HepG2 (cell line): ENCODE results near the gene CD40. TPM values are rescaled to one million over a fixed set of nuclear protein-coding genes. Genes with fewer than 3 reads are reported as not detected.

ENCODE experiments used
- ATF7 ChIP-seq, 2 experiments: fragments of 450-650 bp in 1 of 2; sonication (generic) in 1 of 2; formaldehyde crosslinking in 1 of 2; IDR thresholded peaks; 2 replicates each; pipeline versions ENCODE4 v1.4.0 to v1.6.1; 2016 to 2020; ENCODE audit warnings: antibody characterized with exemption in 1 of 2, mild to moderate bottlenecking in 1 of 2, missing genetic modification reagents in 1 of 2
- BORCS8-MEF2B ChIP-seq: sonication (generic); formaldehyde crosslinking; IDR thresholded peaks from 2 replicates; pipeline ENCODE4 v1.8.0; 2022; ENCODE audit warnings: mild to moderate bottlenecking, missing genetic modification reagents
- CBX2 ChIP-seq, 2 experiments: fragments of 200-600 bp in 1 of 2; sonication (generic); formaldehyde crosslinking in 1 of 2; IDR thresholded peaks; 2 replicates each; pipeline versions ENCODE4 v1.7.0 to v1.8.1; 2018 to 2022; ENCODE audit warnings: low read depth in 2 of 2, low read length in 1 of 2, mild to moderate bottlenecking in 1 of 2, missing genetic modification reagents in 1 of 2
- DNMT3B ChIP-seq: conservative IDR thresholded peaks from 2 replicates; pipeline ENCODE4 v1.6.1; 2016; ENCODE audit warnings: missing biosample characterization, control low read depth
- FOXO1 ChIP-seq: sonication (generic); formaldehyde crosslinking; IDR thresholded peaks from 2 replicates; pipeline ENCODE4 v1.4.0; 2020; ENCODE audit warnings: missing genetic modification reagents
- HCFC1 ChIP-seq: fragments of 150-350 bp; IDR thresholded peaks from 2 replicates; pipeline ENCODE4 v1.6.1; 2014; ENCODE audit warnings: low read depth, low read length
- HMG20B ChIP-seq: conservative IDR thresholded peaks from 2 replicates; pipeline ENCODE4 v1.6.1; 2016; ENCODE audit warnings: missing genetic modification reagents, missing compliant biosample characterization
- MAFG ChIP-seq: sonication (generic); formaldehyde crosslinking; IDR thresholded peaks from 2 replicates; pipeline ENCODE4 v1.5.1; 2020; ENCODE audit warnings: mild to moderate bottlenecking, missing genetic modification reagents
- MEIS2 ChIP-seq: sonication (generic); formaldehyde crosslinking; IDR thresholded peaks from 2 replicates; pipeline ENCODE4 v1.9.0; 2021; ENCODE audit warnings: mild to moderate bottlenecking, missing genetic modification reagents
- NR1H2 ChIP-seq: sonication (generic); formaldehyde crosslinking; IDR thresholded peaks from 2 replicates; pipeline ENCODE4 v1.8.1; 2022; ENCODE audit warnings: low read depth, missing genetic modification reagents, borderline replicate concordance
- PAWR ChIP-seq: sonication (generic); formaldehyde crosslinking; IDR thresholded peaks from 2 replicates; pipeline ENCODE4 v1.4.0; 2020; ENCODE audit warnings: missing genetic modification reagents, mild to moderate bottlenecking, borderline replicate concordance
- PCBP2 ChIP-seq: fragments of 200-400 bp; formaldehyde crosslinking; optimal IDR thresholded peaks from 2 replicates; pipeline ENCODE3; 2018; ENCODE audit warnings: low read length, low read depth; ENCODE audit not compliant: poor library complexity, severe bottlenecking
- PHF5A ChIP-seq: IDR thresholded peaks from one replicate; pipeline ENCODE4 v1.6.1; 2018; ENCODE audit warnings: low read depth, missing genetic modification reagents; ENCODE audit not compliant: unreplicated experiment
- ZNF460 ChIP-seq: sonication (generic); formaldehyde crosslinking; IDR thresholded peaks from 2 replicates; pipeline ENCODE4 v1.5.1; 2020; ENCODE audit warnings: missing genetic modification reagents, mild to moderate bottlenecking, borderline replicate concordance
- ZNF552 ChIP-seq: sonication (generic); formaldehyde crosslinking; IDR thresholded peaks from 2 replicates; pipeline ENCODE4 v1.9.0; 2022; ENCODE audit warnings: missing genetic modification reagents, mild to moderate bottlenecking, borderline replicate concordance
- ZSCAN25 ChIP-seq: sonication (generic); formaldehyde crosslinking; IDR thresholded peaks from 2 replicates; pipeline ENCODE4 v1.8.0; 2022; ENCODE audit warnings: mild to moderate bottlenecking, missing genetic modification reagents
- polyA plus RNA-seq, 8 experiments: library from polyadenylated mRNA; depleted of rRNA in 3 of 8; stranded (reverse) in 7 of 8; unstranded in 1 of 8; fragments of >200 nt; fragmentation: Illumina TruSeq in 4 of 8; extraction: Trizol in 4 of 8; gene quantifications; 2 replicates each; pipeline versions ENCODE4 v1.2.1 to v1.2.3, GENCODE V29; 2011 to 2016; ENCODE audit warnings: low read depth in 4 of 8, missing spikeins in 1 of 8, mixed read lengths in 1 of 8; ENCODE audit not compliant: insufficient read depth in 1 of 8
- total RNA-seq, 5 experiments: library from RNA; depleted of rRNA; stranded (reverse); fragments of >200 nt; fragmentation: Illumina TruSeq; extraction: Trizol; gene quantifications; 2 replicates each; pipeline ENCODE4 v1.2.3, GENCODE V29; 2016; ENCODE audit warnings: low read depth in 1 of 5
- TF ChIP-seq, protein P1 (sequence below): sonication (generic); formaldehyde crosslinking; IDR thresholded peaks from 2 replicates; pipeline ENCODE4 v1.4.0; 2020; ENCODE audit warnings: missing genetic modification reagents
- TF ChIP-seq, protein P2 (sequence below): sonication (generic); formaldehyde crosslinking; IDR thresholded peaks from 2 replicates; pipeline ENCODE4 v1.5.1; 2020; ENCODE audit warnings: mild to moderate bottlenecking, moderate library complexity, missing genetic modification reagents
- TF ChIP-seq, protein P3 (sequence below): sonication (generic); formaldehyde crosslinking; IDR thresholded peaks from 2 replicates; pipeline ENCODE4 v1.4.0; 2020; ENCODE audit warnings: mild to moderate bottlenecking, missing genetic modification reagents, borderline replicate concordance
- TF ChIP-seq, protein P4 (sequence below): sonication (generic); formaldehyde crosslinking; IDR thresholded peaks from 2 replicates; pipeline ENCODE4 v1.4.0; 2020; ENCODE audit warnings: mild to moderate bottlenecking, low read depth, missing genetic modification reagents
- TF ChIP-seq, protein P5 (sequence below): sonication (generic); formaldehyde crosslinking; IDR thresholded peaks from 2 replicates; pipeline ENCODE4 v1.4.0; 2020; ENCODE audit warnings: missing genetic modification reagents

The CD40 gene
- total and polyA plus RNA-seq, 2 of the 13 experiments (the other 11 are each of a cell fraction or from before 2014, with no cell fraction given), result 4.6 to 13.4 TPM

DNA sequence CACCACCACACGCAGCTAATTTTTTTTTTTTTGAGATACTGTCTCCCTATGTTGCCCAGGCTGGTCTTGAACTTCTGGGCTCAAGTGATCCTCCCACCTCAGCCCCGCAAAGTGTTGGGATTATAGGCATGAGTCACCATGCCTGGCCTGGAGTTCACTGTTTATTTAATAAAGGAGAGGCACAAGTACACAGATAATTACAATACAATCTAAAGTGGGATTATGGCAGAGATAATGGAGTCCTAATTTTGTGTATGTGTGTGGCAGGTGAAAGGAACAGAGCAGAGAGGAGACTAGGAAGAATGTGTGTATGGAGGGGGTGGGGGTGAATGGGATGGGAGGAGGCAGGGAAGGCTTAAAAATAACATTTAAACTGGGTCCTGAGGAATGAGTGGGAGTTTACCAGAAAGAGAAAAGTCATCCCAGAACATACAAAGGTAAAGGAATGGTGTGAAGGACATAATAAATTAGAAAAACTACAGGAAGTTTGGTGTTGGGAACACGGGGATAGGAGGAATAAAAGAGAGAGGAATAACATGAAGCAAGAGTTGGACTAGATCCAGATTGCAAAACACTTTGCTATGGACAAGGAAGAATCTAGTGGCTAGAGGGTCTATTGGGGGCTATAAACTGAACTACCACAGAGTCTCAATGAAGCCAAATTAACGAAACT, 32.8 kb upstream of the CD40 start (continued):
- no peak for TF ChIP-seq HMG20B (CRISPR knock-in tag)
- peak; percentile 50; the same call in 1 of the 2 replicates for TF ChIP-seq ZSCAN25 (CRISPR knock-in tag)
- TF ChIP-seq, protein P1, sequence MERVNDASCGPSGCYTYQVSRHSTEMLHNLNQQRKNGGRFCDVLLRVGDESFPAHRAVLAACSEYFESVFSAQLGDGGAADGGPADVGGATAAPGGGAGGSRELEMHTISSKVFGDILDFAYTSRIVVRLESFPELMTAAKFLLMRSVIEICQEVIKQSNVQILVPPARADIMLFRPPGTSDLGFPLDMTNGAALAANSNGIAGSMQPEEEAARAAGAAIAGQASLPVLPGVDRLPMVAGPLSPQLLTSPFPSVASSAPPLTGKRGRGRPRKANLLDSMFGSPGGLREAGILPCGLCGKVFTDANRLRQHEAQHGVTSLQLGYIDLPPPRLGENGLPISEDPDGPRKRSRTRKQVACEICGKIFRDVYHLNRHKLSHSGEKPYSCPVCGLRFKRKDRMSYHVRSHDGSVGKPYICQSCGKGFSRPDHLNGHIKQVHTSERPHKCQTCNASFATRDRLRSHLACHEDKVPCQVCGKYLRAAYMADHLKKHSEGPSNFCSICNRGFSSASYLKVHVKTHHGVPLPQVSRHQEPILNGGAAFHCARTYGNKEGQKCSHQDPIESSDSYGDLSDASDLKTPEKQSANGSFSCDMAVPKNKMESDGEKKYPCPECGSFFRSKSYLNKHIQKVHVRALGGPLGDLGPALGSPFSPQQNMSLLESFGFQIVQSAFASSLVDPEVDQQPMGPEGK (CRISPR knock-in tag), result peak; percentile 33; the same call in 1 of the 2 replicates
- TF ChIP-seq DNMT3B, result no peak
- TF ChIP-seq NR1H2, result no peak
- TF ChIP-seq ZNF552 (CRISPR knock-in tag), result no peak
- TF ChIP-seq, protein P2, sequence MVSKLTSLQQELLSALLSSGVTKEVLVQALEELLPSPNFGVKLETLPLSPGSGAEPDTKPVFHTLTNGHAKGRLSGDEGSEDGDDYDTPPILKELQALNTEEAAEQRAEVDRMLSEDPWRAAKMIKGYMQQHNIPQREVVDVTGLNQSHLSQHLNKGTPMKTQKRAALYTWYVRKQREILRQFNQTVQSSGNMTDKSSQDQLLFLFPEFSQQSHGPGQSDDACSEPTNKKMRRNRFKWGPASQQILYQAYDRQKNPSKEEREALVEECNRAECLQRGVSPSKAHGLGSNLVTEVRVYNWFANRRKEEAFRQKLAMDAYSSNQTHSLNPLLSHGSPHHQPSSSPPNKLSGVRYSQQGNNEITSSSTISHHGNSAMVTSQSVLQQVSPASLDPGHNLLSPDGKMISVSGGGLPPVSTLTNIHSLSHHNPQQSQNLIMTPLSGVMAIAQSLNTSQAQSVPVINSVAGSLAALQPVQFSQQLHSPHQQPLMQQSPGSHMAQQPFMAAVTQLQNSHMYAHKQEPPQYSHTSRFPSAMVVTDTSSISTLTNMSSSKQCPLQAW (CRISPR knock-in tag), result 0 out of 2 replicates have a peak, but pooled peaks have one; percentile 25
- no peak for TF ChIP-seq PHF5A (CRISPR knock-in tag)
- TF ChIP-seq BORCS8-MEF2B (CRISPR knock-in tag), result no peak
- TF ChIP-seq CBX2 (IDR thresholded peaks at IDR 0.05; ENCODE audit: low read depth, low read length), result no peak
- TF ChIP-seq CBX2 (CRISPR knock-in tag; IDR thresholded peaks at IDR 0.05; ENCODE audit: low read depth), result no peak
- TF ChIP-seq MEIS2, result no peak
- TF ChIP-seq, protein P3, sequence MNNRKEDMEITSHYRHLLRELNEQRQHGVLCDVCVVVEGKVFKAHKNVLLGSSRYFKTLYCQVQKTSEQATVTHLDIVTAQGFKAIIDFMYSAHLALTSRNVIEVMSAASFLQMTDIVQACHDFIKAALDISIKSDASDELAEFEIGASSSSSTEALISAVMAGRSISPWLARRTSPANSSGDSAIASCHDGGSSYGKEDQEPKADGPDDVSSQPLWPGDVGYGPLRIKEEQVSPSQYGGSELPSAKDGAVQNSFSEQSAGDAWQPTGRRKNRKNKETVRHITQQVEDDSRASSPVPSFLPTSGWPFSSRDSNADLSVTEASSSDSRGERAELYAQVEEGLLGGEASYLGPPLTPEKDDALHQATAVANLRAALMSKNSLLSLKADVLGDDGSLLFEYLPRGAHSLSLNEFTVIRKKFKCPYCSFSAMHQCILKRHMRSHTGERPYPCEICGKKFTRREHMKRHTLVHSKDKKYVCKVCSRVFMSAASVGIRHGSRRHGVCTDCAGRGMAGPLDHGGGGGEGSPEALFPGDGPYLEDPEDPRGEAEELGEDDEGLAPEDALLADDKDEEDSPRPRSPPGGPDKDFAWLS, result no peak
- TF ChIP-seq, protein P4, sequence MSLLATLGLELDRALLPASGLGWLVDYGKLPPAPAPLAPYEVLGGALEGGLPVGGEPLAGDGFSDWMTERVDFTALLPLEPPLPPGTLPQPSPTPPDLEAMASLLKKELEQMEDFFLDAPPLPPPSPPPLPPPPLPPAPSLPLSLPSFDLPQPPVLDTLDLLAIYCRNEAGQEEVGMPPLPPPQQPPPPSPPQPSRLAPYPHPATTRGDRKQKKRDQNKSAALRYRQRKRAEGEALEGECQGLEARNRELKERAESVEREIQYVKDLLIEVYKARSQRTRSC (CRISPR knock-in tag), result no peak
- no peak for TF ChIP-seq PAWR (CRISPR knock-in tag)
- TF ChIP-seq ZNF460 (CRISPR knock-in tag), result no peak
- TF ChIP-seq PCBP2, result peak; percentile 46
- TF ChIP-seq, protein P5, sequence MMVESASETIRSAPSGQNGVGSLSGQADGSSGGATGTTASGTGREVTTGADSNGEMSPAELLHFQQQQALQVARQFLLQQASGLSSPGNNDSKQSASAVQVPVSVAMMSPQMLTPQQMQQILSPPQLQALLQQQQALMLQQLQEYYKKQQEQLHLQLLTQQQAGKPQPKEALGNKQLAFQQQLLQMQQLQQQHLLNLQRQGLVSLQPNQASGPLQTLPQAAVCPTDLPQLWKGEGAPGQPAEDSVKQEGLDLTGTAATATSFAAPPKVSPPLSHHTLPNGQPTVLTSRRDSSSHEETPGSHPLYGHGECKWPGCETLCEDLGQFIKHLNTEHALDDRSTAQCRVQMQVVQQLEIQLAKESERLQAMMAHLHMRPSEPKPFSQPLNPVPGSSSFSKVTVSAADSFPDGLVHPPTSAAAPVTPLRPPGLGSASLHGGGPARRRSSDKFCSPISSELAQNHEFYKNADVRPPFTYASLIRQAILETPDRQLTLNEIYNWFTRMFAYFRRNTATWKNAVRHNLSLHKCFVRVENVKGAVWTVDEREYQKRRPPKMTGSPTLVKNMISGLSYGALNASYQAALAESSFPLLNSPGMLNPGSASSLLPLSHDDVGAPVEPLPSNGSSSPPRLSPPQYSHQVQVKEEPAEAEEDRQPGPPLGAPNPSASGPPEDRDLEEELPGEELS (CRISPR knock-in tag), result peak; percentile 58
- TF ChIP-seq FOXO1 (CRISPR knock-in tag), result no peak
- TF ChIP-seq MAFG (CRISPR knock-in tag), result no peak
- TF ChIP-seq HCFC1, result no peak
- TF ChIP-seq ATF7 (IDR thresholded peaks at IDR 0.05), result no peak
- TF ChIP-seq ATF7 (CRISPR knock-in tag; IDR thresholded peaks at IDR 0.05), result no peak
